Stimulated activated effector memory CD8-positive, alpha-beta T cell treated with anti-CD3 and anti-CD28 coated beads, Interleukin-12 subunit alpha, Interleukin-12 subunit beta, amount 100 ng/mL, for 72 hours (primary cell): ENCODE measurements around the gene PTPRN2.
"Not testable (repeated sequence)": the region's sequence is repeated elsewhere in the genome, so short reads cannot be mapped to it uniquely, and the experiment has no call there.

Experiments
- ATAC-seq: fragments of 150-1000 bp; cut with Tn5 transposase; 2 replicates; pipeline ENCODE4 v1.10.0; 2021
- DNase-seq, 2 donors: peaks; one replicate each; pipeline ENCODE4 v3.0.0; 2021 to 2022; ENCODE audit warnings: low spot score in 2 of 2
- H3K27ac Mint-ChIP-seq: one replicate; pipeline ENCODE4 v1.8.0; 2022; ENCODE audit warnings: mild to moderate bottlenecking, mixed read lengths
- H3K36me3 Mint-ChIP-seq: one replicate; pipeline ENCODE4 v1.8.0; 2022; ENCODE audit warnings: mild to moderate bottlenecking, mixed read lengths
- H3K4me1 Mint-ChIP-seq: one replicate; pipeline ENCODE4 v1.8.0; 2022; ENCODE audit warnings: mixed read lengths
- H3K4me3 Mint-ChIP-seq: one replicate; pipeline ENCODE4 v1.8.0; 2022; ENCODE audit warnings: mild to moderate bottlenecking, mixed read lengths
- H3K9me3 Mint-ChIP-seq: one replicate; pipeline ENCODE4 v1.8.0; 2022; ENCODE audit warnings: mixed read lengths

The PTPRN2 gene

DNA sequence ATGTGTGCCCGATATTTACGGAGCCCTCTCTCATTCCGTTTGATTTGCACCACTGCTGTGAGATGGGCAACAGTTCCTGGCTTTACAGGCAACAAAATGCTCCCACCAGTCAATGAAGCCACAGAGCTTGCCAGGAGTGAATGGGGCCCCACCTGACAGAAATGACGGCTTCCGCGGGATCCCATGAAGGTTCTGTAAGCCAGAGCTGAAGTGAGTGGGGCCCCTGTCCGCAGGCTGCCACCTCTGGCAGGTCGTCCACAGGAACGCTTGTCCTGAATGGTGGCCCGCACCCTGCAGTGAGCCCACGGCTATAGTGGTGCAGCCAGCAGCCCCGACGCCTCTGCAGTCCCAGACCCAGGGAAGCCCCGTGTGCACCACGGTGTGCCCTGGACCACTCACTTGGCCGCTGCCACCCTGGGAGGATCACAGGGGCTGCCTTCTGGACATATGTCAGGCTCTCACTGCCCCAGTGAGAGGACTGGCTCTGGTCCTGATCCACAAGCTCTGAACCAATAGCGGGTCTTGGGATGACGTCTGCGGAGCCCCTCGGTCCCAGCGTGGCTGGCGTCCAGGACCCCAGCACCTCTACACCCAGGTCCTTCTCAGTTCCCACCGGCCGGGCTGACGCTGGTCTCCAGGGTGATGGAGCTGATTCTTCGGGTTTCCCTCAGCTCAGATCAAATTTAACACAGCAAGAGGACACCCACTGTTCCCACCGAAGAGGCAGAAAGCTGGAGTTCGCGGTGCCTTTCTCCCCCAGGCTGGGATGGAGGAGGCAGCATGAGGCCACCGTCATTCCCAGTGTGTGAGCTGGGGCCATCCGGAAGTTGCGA lies 738.9 kb downstream of the PTPRN2 start:
- H3K36me3 Mint-ChIP-seq, result no peaks in the 10 kb centered on the region
- H3K4me1 Mint-ChIP-seq, result peaks cover 7% of the 10 kb centered on the region
- DNase-seq (no peak), ATAC-seq (peak; percentile 19)
- no peak overlapping the region for H3K27ac Mint-ChIP-seq
- no peaks in the 10 kb centered on the region for H3K9me3 Mint-ChIP-seq
- H3K4me3 Mint-ChIP-seq, result no peak overlapping the region

GRCh38 chr7:157847756-157848487 lies 739.7 kb downstream of the PTPRN2 start:
- not testable (repeated sequence) for ATAC-seq

GRCh38 chr7:157846746-157847145 lies 740.9 kb downstream of the PTPRN2 start:
- not testable (repeated sequence) for ATAC-seq, H3K4me1 Mint-ChIP-seq, H3K9me3 Mint-ChIP-seq, H3K36me3 Mint-ChIP-seq, DNase-seq, H3K27ac Mint-ChIP-seq, H3K4me3 Mint-ChIP-seq

More at GRCh38 chr7:157847756-157848487, 739.7 kb downstream of the PTPRN2 start:
- not testable (repeated sequence) for DNase-seq, H3K4me1 Mint-ChIP-seq, H3K9me3 Mint-ChIP-seq, H3K36me3 Mint-ChIP-seq, H3K27ac Mint-ChIP-seq, H3K4me3 Mint-ChIP-seq

- DNase-seq (no peak), ATAC-seq (no peak)
- H3K4me3 Mint-ChIP-seq, result no peak overlapping the region
- no peaks in the 10 kb centered on the region for H3K36me3 Mint-ChIP-seq
- H3K4me1 Mint-ChIP-seq, result peaks cover under 1% of the 10 kb centered on the region
- no peak overlapping the region for H3K27ac Mint-ChIP-seq
- H3K9me3 Mint-ChIP-seq, result no peaks in the 10 kb centered on the region
Measured at GRCh38 chr7:157846271-157846670, 741.4 kb downstream of the PTPRN2 start.

GRCh38 chr7:157845203-157845835 lies 742.3 kb downstream of the PTPRN2 start:
- Mint-ChIP-seq H3K36me3 (no peaks in the 10 kb centered on the region), H3K4me3 (no peak overlapping the region), H3K27ac (no peak overlapping the region), H3K9me3 (no peaks in the 10 kb centered on the region), H3K4me1 (no peaks in the 10 kb centered on the region)
- DNase-seq (no peak), ATAC-seq (no peak)

DNA sequence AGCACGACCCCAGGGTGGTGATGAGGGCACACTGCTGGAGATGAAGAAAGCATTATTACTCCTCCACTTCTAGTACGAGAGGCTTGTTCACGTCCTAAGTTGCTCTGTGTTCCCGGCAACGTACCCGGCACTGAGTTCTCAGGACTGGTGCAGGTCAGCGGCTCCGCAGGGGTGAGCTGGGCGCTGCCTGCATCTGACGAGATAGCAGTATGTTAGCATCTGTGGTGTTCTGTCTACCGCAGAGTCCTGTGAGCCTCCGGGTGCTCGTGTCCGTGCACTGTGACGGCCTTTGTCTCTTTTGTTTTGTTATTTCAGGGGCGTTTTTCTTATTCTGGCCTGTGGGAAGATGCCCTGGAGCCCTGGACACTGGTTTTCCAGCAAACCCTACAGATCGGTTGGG lies 743.0 kb downstream of the PTPRN2 start:
- Mint-ChIP-seq H3K4me3 (no peak overlapping the region), H3K27ac (no peak overlapping the region), H3K9me3 (no peaks in the 10 kb centered on the region), H3K4me1 (no peaks in the 10 kb centered on the region), H3K36me3 (no peaks in the 10 kb centered on the region)
- ATAC-seq, result no peak
- DNase-seq, result no peak

DNA sequence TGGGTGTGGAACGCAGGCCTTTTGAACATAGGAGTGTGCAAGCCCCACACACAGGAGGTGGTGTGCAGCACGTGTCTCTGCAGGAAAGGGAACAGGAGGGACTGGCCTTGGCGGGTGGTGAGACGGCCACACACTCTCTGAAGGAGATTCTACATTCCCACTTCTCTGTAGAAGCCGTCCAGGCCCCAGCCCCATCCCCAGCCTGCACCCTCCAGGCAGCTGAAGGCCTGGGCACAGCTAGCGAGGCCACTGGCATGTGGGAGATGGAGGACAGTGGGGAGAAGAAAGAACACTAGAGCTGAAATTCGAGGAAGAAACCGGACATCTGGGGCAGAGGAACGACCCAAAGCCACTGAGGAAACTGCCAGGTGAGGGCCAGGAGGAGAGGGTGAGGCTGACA lies 743.5 kb downstream of the PTPRN2 start:
- Mint-ChIP-seq H3K27ac (no peak overlapping the region), H3K4me1 (no peaks in the 10 kb centered on the region), H3K9me3 (no peaks in the 10 kb centered on the region), H3K36me3 (no peaks in the 10 kb centered on the region), H3K4me3 (no peak overlapping the region)
- ATAC-seq (no peak), DNase-seq (no peak)

DNA sequence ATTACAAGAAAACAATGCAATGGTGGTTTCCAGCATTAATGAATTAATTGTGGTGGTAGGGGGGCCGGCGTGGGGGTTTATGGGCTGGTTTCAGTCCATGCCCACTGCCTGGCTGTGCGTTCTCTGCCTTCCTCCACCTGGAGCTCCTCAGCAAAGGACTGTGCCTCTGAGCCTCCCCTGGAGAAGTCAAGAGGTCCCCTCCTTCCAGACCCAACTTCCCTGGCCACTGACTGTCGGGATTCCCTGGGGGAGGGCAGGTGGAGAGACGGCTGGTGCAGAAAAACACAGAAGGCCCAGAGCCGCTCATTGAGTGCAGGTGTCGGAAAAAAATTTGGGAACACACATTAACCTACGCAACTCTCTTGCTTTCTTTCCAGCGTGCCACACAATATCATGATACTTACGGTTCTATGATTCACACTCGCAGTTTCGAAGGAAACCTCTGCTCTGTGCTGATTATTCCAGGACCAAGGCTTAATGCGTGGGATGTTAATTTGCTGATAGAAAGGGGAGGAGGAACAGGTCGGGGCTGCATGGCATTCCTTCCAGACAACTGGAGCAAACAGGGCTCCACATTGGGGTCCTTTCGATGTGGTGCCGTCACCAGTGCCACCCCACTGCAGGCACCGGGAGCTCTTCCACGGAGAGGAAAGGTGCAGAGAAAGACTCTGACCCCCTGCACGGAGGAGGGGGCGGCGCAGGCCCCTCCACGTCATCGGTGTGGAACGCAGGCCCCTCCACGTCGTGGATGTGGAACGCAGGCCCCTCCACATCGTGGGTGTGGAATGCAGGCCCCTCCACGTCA lies 744.1 kb downstream of the PTPRN2 start:
- no peaks in the 10 kb centered on the region for H3K4me1 Mint-ChIP-seq
- no peaks in the 10 kb centered on the region for H3K9me3 Mint-ChIP-seq
- H3K27ac Mint-ChIP-seq, result no peak overlapping the region
- DNase-seq (no peak), ATAC-seq (no peak)
- no peak overlapping the region for H3K4me3 Mint-ChIP-seq
- H3K36me3 Mint-ChIP-seq, result no peaks in the 10 kb centered on the region

GRCh38 chr7:157841773-157842370 lies 745.8 kb downstream of the PTPRN2 start:
- H3K4me3 Mint-ChIP-seq, result no peak overlapping the region

GRCh38 chr7:157840914-157841772 lies 746.5 kb downstream of the PTPRN2 start:
- Mint-ChIP-seq H3K36me3 (no peaks in the 10 kb centered on the region), H3K4me3 (no peak overlapping the region), H3K27ac (no peak overlapping the region), H3K4me1 (no peaks in the 10 kb centered on the region), H3K9me3 (no peaks in the 10 kb centered on the region)
- ATAC-seq (no peak), DNase-seq (no peak)

More at GRCh38 chr7:157841773-157842370, 745.8 kb downstream of the PTPRN2 start:
- DNase-seq (no peak), ATAC-seq (no peak)
- Mint-ChIP-seq H3K36me3 (no peaks in the 10 kb centered on the region), H3K27ac (no peak overlapping the region), H3K4me1 (no peaks in the 10 kb centered on the region), H3K9me3 (no peaks in the 10 kb centered on the region)

DNA sequence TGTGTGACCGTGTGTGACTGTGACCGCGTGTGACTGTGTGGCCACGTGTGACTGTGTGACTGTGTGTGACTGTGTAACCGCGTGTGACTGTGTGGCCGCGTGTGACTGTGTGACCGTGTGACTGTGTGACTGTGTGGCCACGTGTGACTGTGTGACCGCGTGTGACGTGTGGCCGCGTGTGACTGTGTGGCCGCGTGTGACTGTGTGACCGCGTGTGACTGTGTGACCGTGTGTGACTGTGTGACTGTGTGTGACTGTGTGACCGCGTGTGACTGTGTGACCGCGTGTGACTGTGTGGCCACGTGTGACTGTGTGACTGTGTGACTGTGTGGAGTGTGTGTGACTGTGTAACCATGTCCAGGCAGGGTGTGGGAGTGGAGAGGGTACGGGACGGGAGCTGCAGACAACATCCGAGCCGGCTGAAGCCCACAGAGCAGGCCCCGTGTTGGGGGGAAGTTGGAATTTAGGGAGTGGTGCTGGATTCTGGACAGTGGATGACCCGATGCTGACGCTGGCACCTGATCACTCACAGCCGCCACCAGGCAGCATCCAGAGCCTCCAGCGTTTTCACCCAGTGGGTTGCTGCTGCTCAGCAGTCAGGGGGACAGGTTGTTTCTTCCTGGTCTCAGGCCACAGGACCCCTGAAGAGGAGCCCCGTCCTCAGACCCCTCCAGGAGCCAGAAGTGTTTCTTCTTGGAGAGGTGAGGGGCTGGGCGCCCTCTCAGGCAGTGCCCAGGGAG lies 747.3 kb downstream of the PTPRN2 start:
- no peak for ATAC-seq
- no peaks in the 10 kb centered on the region for H3K9me3 Mint-ChIP-seq
- DNase-seq, result no peak
- no peaks in the 10 kb centered on the region for H3K4me1 Mint-ChIP-seq
- H3K36me3 Mint-ChIP-seq, result no peaks in the 10 kb centered on the region
- no peak overlapping the region for H3K4me3 Mint-ChIP-seq
- no peak overlapping the region for H3K27ac Mint-ChIP-seq

DNA sequence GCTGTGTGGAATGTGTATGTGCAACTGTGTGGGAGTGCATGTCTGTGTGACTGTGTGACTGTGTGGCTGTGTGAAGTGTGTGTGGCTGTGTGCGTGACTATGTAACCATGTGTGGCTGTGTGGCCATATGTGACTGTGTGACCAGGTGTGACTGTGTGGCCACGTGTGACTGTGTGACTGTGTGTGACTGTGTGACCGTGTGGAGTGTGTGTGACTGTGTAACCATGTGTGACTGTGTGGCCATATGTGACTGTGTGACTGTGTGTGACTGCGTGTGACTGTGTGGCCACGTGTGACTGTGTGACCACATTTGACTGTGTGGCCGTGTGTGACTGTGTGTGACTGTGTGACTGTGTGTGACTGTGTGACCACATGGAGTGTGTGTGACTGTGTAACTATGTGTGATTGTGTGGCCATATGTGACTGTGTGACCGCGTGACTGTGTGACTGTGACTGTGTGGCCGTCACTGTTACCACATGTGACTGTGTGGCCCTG lies 747.9 kb downstream of the PTPRN2 start:
- Mint-ChIP-seq H3K36me3 (no peaks in the 10 kb centered on the region), H3K4me1 (no peaks in the 10 kb centered on the region), H3K27ac (no peak overlapping the region), H3K4me3 (no peak overlapping the region), H3K9me3 (no peaks in the 10 kb centered on the region)
- peak; percentile 26 for ATAC-seq
- DNase-seq, result no peak

DNA sequence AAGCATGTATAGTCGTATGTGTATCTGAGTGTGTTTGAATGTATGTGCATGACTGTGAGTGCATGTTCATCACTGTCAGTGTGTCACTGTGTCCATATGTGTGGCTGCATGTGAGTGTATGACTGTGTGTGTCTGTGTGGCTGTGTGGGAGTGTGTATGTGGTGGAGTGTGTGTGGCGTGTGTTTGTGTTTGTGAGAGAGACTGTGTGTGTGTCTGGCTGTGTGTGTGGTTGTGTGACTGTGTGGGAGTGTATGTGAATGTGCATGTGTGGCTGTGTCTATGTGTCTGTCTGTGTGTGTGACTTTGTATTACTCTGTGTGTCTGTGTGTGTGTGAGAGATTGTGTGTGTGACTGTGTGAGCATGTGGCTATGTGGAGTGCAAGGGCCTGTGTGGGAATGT lies 748.4 kb downstream of the PTPRN2 start:
- DNase-seq, result no peak
- H3K36me3 Mint-ChIP-seq, result no peaks in the 10 kb centered on the region
- ATAC-seq, result no peak
- H3K4me3 Mint-ChIP-seq, result no peak overlapping the region
- no peaks in the 10 kb centered on the region for H3K4me1 Mint-ChIP-seq
- H3K27ac Mint-ChIP-seq, result no peak overlapping the region
- H3K9me3 Mint-ChIP-seq, result no peaks in the 10 kb centered on the region
